Omental fat pad (tissue), 4 donors: ENCODE results near the gene DLGAP4. TPM values are rescaled to one million over a fixed set of nuclear protein-coding genes. Genes with fewer than 3 reads are reported as not detected.

Experiments used
- ATAC-seq: fragments of 150-250 bp; one replicate; pipeline ENCODE4 v1.9.1; 2016; ENCODE audit warnings: mild to moderate bottlenecking, moderate library complexity; ENCODE audit not compliant: low FRiP score
- DNase-seq: peaks from one replicate; pipeline ENCODE4 v3.0.0-alpha.2; 2019; ENCODE audit warnings: low spot score
- total RNA-seq, 4 donors: library from RNA; depleted of rRNA; stranded (reverse); fragments of >200 nt; gene quantifications; one replicate each; pipeline ENCODE4 v1.1.0, GENCODE V29; 2016
- TF ChIP-seq, protein P1 (sequence below), 3 donors: fragments of 450-650 bp; IDR thresholded peaks; one replicate each; pipeline ENCODE4 v1.5.1; 2016 to 2017; ENCODE audit warnings: antibody characterized with exemption in 3 of 3, mild to moderate bottlenecking in 3 of 3, moderate library complexity in 2 of 3

DLGAP4 gene
- total RNA-seq, 4 donors from 2014 or later, result 26.0 to 42.6 (median 30.7) TPM

DNA sequence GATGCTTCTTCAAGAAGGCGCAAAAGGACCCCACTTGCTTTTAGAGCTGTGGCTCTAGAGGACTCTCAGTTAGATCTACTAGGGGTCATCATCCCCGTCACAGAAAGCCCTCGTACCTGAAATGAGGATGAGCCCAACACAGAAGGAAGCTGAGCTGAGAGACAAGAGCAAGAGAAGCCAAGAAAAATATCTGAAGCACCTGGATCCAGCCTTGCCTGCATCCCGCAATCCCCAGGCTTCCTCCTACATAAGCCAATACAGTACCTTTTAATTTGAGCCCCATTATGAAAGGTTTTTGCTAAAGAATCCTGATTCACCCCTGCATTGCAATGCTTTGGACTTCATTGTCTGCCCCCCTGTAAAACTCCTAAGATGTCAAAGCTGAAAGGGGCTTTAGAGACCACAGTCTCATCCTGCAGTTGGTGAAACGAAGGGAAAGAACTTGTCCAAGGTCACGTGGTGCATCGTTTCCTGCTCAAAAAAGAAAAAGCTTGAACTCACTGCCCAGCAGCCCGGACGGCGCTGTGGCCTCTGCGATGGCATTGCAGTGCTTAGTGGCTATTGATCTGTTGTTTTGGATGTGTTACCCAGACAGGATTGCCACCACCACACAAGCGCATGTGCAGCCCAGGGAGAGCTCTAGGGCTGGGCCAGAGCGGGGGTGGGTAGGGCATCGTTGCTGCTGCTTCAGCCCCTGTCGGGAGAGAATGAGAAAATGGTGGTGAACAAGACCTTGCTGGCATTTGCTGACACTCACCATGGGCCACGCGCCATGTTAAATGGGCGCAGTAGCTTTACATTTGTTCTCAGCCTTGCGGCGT is 41.5 kb upstream of the DLGAP4 start:
- ATAC-seq, result no peak
- TF ChIP-seq, protein P1, sequence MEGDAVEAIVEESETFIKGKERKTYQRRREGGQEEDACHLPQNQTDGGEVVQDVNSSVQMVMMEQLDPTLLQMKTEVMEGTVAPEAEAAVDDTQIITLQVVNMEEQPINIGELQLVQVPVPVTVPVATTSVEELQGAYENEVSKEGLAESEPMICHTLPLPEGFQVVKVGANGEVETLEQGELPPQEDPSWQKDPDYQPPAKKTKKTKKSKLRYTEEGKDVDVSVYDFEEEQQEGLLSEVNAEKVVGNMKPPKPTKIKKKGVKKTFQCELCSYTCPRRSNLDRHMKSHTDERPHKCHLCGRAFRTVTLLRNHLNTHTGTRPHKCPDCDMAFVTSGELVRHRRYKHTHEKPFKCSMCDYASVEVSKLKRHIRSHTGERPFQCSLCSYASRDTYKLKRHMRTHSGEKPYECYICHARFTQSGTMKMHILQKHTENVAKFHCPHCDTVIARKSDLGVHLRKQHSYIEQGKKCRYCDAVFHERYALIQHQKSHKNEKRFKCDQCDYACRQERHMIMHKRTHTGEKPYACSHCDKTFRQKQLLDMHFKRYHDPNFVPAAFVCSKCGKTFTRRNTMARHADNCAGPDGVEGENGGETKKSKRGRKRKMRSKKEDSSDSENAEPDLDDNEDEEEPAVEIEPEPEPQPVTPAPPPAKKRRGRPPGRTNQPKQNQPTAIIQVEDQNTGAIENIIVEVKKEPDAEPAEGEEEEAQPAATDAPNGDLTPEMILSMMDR (IDR thresholded peaks at IDR 0.05), result no peak
- no peak for DNase-seq

DNA sequence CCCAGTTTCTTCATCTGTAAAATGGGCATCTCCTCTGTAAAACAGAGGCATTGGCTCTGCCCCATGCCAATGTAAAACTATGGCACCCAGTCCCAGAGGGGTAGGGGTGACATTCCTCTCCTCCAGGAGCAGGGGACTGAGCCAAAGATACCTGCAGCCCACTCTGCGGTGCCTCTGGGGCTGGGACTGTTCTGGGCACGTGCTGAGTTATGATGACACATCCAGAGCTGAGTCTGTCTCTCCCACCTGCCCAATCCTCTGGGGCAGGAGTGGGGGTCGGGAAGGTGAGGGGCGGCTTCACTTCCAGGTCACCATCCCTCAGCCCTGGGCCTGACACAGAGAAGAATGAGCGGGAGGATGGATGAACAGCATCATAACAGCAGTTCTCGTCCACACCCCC is 40.0 kb upstream of the DLGAP4 start:
- TF ChIP-seq, protein P1 (IDR thresholded peaks at IDR 0.05), result no peak
- DNase-seq (no peak), ATAC-seq (no peak)

DNA sequence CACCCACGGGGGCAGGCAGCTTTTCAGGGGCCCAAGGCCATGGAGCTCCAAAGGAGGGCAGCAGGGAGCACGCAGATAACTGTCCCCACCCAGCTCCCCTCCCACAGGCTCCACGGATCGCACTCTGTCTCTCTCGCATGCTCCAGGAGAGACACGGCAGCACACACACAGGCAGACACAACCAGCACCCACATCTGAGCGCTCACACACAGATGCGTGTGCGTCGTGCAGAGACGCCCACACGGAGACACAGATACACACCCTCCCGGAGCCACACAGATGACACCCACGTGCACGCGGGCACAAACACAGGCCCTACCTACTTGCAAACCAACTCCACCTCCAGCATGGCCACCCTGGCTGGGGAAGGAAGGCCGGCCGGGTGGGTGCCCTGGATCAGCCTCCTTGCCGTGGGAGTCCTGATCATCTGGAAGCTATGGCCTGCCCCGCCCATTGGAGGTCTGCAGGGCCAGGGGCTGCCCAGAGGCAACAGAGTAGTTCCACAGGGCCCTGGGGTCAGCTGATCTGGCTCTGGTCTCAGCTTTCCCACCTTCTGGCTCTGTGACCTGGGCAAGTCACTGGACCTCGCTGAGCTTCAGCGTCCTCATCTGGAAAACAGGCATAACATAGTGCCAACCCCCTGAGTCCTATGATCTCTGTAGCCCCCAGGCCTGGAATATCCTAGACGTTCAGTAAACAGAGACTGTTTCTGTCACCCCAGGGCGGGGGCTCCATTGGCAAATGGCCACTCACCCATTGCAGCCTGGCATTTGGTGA is 38.3 kb upstream of the DLGAP4 start:
- TF ChIP-seq, protein P1 (IDR thresholded peaks at IDR 0.05), result no peak
- no peak for DNase-seq
- no peak for ATAC-seq

DNA sequence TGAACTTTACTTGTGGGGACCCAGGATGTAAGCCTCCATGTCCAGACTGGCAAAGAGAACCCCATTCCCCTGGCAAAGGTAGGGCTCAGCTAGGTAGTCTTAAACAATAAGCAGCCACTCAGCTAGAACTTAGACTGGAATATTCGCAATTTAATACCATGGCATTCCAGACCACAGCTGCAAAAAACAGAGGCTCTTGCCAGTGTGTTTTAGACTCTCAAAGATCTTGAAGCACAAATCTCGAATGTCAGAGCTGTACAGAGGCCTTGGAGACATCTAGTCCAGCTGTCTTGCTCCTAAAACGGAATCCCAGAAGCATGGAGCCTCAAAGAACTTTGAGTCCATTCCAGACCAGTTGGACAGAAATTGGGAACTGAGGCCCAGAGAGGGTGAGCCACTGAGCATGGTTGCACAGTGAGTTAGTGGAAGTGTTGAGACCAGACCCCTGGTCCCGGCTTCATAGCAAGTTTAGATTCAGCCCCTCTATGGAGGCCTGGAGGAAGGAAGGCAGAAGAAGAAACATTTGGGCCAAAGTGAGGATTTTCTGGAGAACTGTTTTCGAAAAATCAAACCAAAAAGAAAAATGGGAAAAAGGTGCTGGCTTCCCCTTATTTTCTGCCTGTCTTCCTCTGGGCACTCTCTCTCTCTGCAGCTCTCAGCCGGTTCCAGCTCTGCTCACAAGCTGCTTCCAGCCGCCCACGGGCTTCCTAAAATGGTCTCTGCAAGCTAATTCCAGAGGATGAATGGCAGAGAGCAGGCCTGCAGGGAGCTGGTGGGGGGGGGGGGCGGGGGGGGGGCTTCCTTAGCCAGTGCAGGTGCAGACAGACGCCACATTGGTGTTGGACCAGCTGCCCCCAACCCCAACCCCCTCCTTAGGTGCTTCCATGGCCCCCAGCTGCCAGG is 37.4 kb upstream of the DLGAP4 start:
- ATAC-seq (no peak), DNase-seq (no peak)
- TF ChIP-seq, protein P1 (IDR thresholded peaks at IDR 0.05), result no peak

DNA sequence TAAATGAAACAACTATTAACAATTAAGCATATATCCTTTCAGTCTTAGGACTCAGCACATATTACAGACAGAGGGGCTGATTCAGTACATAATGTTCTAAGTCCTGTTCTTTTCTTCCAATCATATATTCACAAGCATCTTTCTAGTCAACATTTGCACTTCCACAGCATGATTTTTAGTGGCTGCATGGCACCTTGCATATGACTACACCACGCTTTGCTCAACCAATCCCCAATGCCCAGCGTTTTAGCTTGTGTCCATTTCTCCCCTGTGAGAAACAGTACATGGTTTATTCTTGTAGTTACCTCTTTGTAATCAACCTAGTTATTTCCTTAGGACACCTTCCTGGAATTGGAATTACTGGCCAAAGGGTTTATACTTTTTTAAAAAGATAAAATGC is 36.6 kb upstream of the DLGAP4 start:
- TF ChIP-seq, protein P1 (IDR thresholded peaks at IDR 0.05), result no peak
- DNase-seq (no peak), ATAC-seq (no peak)

DNA sequence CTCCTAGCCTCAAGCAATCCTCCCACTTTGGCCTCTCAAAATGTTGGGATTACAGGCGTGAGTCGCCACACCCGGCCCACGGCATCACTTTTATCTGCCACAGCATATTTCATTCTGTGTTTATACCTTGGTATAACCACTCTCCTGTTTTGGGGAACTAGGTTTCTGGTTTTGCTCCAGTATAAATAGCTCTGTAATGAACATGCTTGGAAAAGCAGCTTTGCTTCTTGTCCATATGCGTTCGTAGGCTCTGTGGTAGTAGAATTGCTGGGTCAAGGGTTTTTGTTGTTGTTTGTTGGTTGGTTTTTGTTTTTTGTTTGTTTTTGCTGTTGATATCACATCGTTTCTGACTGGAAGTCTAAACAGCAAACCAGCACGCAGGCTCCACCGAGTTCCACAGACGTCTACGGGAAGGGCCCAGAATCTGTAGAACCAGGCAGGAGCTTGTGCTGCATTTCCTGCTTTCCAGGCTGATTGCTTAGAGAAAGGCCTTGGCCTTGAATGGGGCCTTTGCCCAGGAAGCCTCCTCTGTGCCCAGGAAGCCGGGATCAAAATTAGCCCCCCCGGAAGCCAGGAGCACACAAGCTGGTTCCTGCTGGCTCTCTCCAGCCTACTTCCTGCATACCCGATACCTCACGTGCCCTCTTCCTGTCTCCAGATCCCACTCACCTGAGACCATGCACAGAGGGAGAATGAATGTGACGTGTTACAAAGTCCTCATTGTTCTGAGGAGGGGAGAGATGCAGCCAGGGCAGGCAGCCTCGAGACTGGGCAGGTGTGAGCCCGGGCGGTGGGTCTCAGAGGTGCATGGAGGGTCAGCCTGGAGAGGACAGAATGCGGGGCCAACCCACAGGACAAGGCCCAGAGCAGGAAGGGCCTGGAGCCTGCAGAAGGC is 35.1 kb upstream of the DLGAP4 start:
- no peak for ATAC-seq
- DNase-seq, result no peak
- TF ChIP-seq, protein P1 (IDR thresholded peaks at IDR 0.05), result no peak
